ENCODE data around the gene ALOX15B. TPM values are rescaled to one million over a fixed set of nuclear protein-coding genes. Genes with fewer than 3 reads are reported as not detected.
A peak's percentile ranks its signal among the peaks of the same experiment; 100 is the strongest.

The ALOX15B gene
- total and polyA plus RNA-seq, 2 of the 13 experiments (the other 11 are each of a cell fraction or from before 2014, with no cell fraction given), result not detected

DNA sequence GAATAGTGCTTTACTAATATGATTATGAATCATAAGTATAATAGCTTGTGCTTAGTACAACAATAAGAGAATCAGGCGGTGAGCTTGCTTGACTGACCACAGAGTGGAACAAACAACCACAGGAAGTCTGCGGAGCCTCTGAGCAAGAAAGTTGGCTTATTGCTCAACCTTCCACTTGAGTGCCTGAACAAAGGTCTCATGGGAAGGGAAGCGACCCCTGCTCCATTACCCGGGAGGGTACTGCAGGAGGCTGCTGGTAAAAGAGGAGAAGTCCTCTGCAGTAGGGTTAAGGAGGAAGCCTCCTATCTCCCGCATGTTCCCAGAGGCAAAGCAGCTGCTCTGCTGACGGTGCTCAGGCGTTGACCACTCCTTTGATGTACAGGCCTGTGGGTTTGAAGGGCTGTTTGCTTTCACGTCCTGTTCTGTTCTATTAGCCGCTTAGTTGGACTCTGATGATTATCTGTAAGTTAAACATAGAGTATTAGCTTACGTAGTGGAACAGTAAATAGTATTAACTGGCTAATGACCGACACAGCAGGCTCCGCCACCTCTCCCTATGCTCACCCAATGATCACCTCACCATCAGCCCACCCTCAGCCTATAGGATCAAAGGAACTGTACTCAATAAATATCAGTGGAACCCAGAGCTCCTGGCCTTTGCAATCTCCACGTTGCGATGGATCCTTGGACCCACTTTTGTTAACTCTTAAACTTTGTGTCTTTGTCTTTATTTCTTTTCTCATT lies 17.5 kb downstream of the ALOX15B start (continued):
- TF ChIP-seq, protein P1, sequence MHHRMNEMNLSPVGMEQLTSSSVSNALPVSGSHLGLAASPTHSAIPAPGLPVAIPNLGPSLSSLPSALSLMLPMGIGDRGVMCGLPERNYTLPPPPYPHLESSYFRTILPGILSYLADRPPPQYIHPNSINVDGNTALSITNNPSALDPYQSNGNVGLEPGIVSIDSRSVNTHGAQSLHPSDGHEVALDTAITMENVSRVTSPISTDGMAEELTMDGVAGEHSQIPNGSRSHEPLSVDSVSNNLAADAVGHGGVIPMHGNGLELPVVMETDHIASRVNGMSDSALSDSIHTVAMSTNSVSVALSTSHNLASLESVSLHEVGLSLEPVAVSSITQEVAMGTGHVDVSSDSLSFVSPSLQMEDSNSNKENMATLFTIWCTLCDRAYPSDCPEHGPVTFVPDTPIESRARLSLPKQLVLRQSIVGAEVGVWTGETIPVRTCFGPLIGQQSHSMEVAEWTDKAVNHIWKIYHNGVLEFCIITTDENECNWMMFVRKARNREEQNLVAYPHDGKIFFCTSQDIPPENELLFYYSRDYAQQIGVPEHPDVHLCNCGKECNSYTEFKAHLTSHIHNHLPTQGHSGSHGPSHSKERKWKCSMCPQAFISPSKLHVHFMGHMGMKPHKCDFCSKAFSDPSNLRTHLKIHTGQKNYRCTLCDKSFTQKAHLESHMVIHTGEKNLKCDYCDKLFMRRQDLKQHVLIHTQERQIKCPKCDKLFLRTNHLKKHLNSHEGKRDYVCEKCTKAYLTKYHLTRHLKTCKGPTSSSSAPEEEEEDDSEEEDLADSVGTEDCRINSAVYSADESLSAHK (CRISPR knock-in tag; IDR thresholded peaks at IDR 0.05; ENCODE audit: borderline replicate concordance), result no peak
- TF ChIP-seq RXRA (CRISPR knock-in tag; IDR thresholded peaks at IDR 0.05) (peak; percentile 62; the same call in 1 of the 2 replicates), NR3C1 (CRISPR knock-in tag; IDR thresholded peaks at IDR 0.05) (no peak), ZFY (CRISPR knock-in tag; IDR thresholded peaks at IDR 0.05) (peak; percentile 19), ZFP41 (CRISPR knock-in tag; IDR thresholded peaks at IDR 0.05; ENCODE audit: borderline replicate concordance) (no peak), HOXD1 (CRISPR knock-in tag; IDR thresholded peaks at IDR 0.05) (0 out of 2 replicates have a peak, but pooled peaks have one; percentile 51), ZFP62 (CRISPR knock-in tag; IDR thresholded peaks at IDR 0.05) (no peak), RNF2 (conservative IDR thresholded peaks at IDR 0.05; ENCODE audit: low read depth) (peak; percentile 97), FOXA3 (CRISPR knock-in tag; IDR thresholded peaks at IDR 0.05) (peak; percentile 95), ZNF816 (CRISPR knock-in tag; IDR thresholded peaks at IDR 0.05; ENCODE audit: borderline replicate concordance) (peak; percentile 48; the same call in 1 of the 2 replicates), SP4 (CRISPR knock-in tag; IDR thresholded peaks at IDR 0.05) (no peak; the same call in 1 of the 2 replicates), NKX3-1 (CRISPR knock-in tag; IDR thresholded peaks at IDR 0.05) (peak; percentile 68; the same call in 1 of the 2 replicates), JUND (CRISPR knock-in tag; IDR thresholded peaks at IDR 0.05) (no peak; the same call in 1 of the 2 replicates), ZFP1 (CRISPR knock-in tag; IDR thresholded peaks at IDR 0.05) (no peak), MXI1 (IDR thresholded peaks at IDR 0.05; ENCODE audit: borderline replicate concordance, low read depth, low read length) (peak; percentile 35; the same call in 1 of the 3 replicates)
- TF ChIP-seq, protein P2, sequence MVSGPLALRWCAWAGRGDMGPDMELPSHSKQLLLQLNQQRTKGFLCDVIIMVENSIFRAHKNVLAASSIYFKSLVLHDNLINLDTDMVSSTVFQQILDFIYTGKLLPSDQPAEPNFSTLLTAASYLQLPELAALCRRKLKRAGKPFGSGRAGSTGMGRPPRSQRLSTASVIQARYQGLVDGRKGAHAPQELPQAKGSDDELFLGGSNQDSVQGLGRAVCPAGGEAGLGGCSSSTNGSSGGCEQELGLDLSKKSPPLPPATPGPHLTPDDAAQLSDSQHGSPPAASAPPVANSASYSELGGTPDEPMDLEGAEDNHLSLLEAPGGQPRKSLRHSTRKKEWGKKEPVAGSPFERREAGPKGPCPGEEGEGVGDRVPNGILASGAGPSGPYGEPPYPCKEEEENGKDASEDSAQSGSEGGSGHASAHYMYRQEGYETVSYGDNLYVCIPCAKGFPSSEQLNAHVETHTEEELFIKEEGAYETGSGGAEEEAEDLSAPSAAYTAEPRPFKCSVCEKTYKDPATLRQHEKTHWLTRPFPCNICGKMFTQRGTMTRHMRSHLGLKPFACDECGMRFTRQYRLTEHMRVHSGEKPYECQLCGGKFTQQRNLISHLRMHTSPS (CRISPR knock-in tag; IDR thresholded peaks at IDR 0.05; ENCODE audit: low read depth), result peak; percentile 16; the same call in 1 of the 2 replicates
- TF ChIP-seq, protein P3, sequence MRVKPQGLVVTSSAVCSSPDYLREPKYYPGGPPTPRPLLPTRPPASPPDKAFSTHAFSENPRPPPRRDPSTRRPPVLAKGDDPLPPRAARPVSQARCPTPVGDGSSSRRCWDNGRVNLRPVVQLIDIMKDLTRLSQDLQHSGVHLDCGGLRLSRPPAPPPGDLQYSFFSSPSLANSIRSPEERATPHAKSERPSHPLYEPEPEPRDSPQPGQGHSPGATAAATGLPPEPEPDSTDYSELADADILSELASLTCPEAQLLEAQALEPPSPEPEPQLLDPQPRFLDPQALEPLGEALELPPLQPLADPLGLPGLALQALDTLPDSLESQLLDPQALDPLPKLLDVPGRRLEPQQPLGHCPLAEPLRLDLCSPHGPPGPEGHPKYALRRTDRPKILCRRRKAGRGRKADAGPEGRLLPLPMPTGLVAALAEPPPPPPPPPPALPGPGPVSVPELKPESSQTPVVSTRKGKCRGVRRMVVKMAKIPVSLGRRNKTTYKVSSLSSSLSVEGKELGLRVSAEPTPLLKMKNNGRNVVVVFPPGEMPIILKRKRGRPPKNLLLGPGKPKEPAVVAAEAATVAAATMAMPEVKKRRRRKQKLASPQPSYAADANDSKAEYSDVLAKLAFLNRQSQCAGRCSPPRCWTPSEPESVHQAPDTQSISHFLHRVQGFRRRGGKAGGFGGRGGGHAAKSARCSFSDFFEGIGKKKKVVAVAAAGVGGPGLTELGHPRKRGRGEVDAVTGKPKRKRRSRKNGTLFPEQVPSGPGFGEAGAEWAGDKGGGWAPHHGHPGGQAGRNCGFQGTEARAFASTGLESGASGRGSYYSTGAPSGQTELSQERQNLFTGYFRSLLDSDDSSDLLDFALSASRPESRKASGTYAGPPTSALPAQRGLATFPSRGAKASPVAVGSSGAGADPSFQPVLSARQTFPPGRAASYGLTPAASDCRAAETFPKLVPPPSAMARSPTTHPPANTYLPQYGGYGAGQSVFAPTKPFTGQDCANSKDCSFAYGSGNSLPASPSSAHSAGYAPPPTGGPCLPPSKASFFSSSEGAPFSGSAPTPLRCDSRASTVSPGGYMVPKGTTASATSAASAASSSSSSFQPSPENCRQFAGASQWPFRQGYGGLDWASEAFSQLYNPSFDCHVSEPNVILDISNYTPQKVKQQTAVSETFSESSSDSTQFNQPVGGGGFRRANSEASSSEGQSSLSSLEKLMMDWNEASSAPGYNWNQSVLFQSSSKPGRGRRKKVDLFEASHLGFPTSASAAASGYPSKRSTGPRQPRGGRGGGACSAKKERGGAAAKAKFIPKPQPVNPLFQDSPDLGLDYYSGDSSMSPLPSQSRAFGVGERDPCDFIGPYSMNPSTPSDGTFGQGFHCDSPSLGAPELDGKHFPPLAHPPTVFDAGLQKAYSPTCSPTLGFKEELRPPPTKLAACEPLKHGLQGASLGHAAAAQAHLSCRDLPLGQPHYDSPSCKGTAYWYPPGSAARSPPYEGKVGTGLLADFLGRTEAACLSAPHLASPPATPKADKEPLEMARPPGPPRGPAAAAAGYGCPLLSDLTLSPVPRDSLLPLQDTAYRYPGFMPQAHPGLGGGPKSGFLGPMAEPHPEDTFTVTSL (CRISPR knock-in tag; IDR thresholded peaks at IDR 0.05; ENCODE audit: borderline replicate concordance), result 0 out of 2 replicates have a peak, but pooled peaks have one; percentile 36
- TF ChIP-seq, protein P4, sequence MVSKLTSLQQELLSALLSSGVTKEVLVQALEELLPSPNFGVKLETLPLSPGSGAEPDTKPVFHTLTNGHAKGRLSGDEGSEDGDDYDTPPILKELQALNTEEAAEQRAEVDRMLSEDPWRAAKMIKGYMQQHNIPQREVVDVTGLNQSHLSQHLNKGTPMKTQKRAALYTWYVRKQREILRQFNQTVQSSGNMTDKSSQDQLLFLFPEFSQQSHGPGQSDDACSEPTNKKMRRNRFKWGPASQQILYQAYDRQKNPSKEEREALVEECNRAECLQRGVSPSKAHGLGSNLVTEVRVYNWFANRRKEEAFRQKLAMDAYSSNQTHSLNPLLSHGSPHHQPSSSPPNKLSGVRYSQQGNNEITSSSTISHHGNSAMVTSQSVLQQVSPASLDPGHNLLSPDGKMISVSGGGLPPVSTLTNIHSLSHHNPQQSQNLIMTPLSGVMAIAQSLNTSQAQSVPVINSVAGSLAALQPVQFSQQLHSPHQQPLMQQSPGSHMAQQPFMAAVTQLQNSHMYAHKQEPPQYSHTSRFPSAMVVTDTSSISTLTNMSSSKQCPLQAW (CRISPR knock-in tag; IDR thresholded peaks at IDR 0.05), result peak; percentile 78
